Middle frontal gyrus (tissue), 1 donor: ENCODE measurements around the gene BARHL1.

ENCODE experiments used
- DNase-seq: peaks from one replicate; pipeline ENCODE4 v3.0.0-alpha.2; 2015; ENCODE audit warnings: low spot score; ENCODE audit errors: extremely low spot score

BARHL1 gene

DNA sequence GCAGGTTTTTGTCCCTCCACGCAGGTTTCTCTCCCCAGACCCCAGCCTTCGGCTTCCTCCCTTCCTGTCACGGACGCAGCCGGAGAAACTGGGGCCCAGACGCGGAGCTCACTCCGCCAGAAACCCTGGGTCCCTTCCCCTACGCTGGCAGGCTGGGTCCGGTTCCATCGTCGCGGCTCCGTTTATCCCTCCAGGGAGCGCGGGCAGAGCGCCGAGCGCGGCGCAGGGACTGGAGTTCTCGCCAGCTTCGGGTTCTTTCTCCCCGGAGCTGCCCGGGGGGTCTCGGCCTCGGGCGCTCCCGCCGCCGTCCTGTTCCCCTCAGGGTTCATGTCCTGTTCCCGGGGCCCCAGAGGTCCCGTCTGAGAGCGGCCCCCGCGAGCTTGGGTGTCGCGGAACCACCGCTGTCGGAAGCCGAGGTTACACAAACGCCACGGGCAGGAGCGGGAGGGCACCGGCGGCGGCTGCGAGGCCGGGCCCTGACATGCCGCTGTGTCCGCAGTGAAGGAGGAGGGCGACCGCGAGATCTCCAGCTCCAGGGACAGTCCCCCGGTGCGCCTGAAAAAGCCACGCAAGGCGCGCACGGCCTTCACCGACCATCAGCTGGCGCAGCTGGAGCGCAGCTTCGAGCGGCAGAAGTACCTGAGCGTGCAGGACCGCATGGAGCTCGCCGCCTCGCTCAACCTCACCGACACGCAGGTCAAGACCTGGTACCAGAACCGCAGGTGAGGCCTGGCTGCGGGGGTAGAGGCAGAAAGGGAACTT is 4.6 kb downstream of the BARHL1 start:
- DNase-seq, result no peak

DNA sequence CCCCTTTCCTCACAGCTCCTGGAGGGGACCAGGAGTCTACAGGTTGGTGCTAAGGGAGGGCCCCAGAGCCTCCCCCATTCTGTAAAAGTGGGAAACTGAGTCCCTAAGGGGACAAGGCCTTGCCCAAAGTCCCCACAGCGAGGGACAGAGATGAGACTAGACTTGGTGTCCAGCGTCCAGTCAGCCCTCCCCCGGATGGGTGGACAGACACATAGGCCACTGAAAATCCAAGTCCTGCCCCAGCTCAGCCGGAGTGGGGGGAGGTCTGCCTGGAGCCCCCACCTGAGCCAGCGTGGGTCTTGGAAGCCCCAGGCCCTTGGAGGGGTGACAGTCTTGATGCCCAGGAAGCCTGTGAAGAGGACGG is 5.2 kb downstream of the BARHL1 start:
- DNase-seq, result no peak

DNA sequence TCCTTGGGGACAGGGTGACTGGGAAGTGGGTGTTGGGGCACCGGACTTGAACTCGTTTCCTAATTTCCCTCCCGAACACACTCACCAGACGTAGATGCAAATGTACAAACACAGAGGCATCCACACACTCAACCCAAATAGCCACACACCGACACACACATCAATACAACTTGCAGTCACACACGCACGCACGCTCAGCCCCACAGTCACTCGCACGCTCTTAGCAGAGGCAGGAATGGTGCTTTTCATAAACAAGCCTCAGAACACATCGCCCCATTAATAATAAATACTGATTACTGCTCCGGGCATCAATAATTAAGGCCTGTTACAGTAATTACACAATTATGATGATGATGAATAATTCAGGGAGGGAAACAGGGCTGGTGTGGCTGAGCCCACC is 5.7 kb downstream of the BARHL1 start:
- DNase-seq, result no peak

DNA sequence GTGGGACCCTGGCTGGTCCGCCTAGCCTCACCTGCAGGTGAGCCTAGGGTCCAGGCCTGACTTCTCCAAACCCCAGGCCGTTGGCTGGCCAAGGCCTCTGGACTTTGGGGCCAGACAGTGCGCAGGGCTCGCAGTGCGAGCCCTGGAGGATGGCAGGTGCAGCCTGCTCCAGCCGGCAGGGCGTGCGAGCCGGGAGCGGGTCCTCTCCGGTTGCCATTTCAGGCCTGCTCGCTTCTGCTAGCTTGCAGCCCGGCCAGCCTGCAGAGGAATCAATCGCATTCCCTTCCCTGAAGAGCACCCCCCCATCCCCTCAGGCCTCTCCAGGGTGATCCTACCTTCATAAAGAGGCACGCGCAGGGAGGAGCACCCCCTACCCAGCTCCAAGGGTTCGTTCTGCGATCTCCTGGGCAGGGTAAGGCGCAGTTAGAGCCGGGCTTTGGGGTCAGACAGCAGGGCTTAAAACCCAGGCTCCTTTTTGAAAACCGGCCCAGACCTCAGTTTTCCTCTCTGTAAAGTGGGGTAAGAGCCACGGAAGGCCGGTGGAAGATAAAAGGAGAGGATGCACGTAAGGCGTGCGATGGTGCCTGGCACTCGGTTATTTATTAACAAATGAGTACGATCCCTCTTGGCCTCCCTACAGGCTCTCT is 6.2 kb downstream of the BARHL1 start:
- no peak for DNase-seq

DNA sequence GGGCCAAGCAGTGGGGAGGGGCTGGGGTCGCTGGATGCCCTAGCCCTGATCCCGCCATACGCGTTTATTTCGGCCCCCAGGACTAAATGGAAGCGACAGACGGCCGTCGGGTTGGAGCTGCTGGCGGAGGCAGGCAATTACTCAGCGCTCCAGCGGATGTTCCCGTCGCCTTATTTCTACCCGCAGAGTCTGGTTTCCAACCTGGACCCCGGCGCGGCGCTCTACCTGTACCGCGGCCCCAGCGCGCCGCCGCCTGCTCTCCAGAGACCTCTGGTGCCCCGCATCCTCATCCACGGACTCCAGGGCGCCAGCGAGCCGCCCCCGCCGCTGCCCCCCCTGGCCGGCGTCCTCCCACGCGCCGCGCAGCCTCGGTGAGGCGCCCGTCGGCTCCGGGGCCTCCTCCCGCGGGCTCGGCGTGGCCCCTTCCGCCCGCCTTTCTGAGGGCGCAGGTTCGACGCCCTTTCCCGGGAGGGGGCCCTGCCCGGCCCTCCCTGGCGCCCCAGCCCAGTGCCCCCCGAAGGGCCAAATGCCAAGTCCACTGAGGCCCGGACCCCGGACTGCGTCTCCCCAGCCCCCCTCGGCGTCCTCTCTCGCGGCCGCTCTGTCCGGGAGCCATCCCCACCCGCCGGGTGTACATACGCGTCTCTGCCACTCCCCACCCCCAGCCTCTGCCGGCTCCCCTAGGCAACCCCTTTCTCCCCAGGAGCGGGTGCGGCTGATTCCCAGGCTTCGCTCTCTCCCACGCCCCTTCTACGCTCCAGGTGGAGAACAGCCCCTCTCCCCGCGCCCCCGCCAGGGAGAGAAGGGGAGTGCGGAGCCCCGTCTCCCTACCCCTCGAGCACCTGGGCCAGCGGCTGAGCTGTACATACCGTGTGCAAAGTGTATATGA is 7.0 kb downstream of the BARHL1 start:
- no peak for DNase-seq

DNA sequence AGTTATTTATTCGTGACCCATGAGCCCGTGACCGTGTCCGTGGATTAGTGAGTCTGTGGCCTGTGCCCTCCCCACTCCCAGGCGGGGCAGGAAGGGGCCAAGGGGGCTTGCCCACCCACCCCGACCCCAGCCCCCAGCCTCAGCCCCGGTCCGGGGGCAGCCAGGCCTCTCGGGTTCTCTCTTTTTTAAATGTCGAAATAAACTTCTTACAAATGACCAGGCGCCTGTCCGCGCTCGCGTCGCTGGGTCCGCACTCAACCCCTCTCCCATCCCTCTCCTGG is 7.6 kb downstream of the BARHL1 start:
- no peak for DNase-seq

DNA sequence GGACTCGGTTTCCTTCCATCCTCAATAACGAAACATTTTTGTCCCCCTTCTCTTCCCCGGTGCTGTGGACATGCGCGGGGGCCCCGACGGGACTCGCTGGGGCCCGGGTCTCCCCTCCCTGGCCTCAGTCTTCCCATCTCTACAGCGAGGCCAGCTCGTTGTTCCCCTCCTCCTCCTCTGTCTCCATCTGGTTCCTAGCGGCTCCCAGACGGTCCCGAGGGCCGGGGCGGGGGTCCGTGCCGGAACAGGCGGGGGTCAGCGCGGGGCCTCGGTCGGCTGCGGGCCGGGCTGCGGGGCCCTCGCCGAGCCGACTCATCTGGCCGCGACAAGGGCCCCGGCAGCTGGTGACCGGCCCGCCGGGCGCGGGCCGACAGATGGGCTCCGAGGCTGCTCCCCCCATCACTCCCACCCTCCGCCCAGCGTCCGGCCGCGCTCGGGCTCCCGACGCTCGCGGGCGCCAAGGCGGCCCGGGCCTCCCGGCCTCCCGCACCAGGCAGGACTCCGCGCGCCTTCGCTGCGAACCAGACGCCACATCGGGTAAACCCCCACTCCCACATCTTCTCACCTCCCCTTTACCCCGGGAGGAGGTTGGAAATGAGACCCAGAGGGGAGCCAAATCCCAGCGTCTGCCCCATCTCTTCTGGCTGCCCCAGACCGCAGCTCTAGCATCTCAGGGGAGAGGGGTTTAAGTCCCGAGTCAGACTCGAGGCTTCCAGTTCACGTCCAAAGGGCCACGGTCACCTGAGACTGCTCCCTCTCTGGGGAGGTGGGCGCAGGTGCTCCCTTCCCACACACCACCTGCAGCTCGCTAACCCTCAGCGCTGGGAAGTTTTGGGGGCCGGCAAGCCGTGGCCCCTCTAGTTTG is 8.1 kb downstream of the BARHL1 start:
- no peak for DNase-seq

DNA sequence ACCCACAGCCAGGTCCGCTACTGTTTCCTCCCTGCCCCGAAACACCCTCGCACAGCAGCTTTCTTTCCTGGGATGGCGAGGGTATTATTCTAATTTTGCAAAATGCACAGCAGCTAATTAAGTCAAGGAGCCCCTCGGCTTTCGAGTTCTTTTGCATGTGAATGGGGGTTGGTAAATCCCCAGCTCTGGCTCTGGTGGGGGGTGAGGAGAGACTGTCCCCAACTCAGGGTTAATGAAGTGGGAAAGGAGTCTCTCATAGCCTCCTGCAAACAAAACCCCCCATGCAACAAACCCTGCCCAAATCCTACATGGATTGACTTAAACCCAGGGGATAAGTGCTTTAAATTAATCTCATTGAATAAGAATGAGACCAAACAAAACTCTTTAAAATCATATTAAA is 8.8 kb downstream of the BARHL1 start:
- DNase-seq, result no peak

DNA sequence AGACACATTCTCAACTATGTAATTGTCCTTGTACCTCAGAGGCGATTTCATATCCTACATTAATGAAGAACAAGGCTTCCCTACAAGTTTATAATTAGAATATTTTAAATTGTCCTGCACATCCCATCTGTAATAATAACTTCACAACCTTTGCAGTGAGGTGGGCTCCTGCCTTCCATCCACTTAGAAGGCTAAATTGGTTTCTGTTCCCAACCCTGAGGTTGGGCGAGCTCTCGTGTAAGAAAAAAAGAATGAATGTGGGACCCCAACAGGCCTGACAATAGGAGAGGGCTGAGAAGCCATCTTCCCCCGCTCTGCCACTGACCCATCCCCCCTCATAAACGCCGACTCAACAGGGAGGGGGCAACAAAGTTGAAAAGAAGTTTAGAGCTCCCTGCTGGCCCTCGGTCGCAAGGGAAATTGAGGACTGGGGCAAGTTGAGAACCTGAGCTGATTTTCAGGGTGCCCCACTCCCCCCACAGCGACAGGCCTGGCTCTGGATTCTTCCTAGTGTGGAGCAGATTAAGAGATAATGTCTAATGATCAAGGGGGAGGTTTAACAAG is 9.4 kb downstream of the BARHL1 start:
- DNase-seq, result no peak

DNA sequence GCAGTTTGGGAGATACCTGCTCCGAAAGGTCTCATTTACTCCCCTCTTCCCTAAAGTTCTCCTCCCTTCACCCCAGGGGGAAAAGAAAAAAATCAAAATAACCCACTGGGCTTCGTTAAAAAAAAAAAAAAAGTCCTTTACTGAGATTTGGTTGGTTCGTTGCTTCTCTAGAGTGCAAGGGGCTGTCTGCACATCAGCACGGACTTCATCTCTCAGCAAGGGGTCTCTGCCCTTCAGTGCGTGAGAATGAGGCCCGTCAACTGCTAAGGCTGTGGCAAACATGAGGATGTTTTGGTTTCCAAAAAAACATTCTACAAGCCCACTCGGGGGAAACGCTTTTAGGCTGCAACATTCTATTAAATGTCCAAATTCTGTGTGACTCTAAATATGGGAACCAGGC is 10.0 kb downstream of the BARHL1 start:
- no peak for DNase-seq

DNA sequence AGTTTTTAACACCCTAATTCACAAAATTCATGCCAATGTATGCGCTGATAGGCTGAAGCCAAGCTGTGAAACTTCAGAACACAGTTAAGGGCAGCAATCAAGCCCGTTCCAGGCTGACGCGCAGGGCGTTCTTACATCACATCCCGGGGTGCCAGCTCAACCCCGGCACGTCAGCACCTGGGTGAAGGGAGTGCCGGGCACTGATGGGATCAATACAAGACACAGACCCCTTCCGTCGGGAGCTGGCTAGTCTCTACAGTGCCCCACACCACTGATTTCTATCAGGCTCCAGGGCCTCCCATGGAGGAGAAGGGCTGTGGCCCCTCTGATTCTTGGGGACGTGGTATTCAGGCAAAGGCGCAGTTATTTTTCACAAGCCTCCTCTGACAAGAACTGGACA is 12.0 kb downstream of the BARHL1 start:
- no peak for DNase-seq

DNA sequence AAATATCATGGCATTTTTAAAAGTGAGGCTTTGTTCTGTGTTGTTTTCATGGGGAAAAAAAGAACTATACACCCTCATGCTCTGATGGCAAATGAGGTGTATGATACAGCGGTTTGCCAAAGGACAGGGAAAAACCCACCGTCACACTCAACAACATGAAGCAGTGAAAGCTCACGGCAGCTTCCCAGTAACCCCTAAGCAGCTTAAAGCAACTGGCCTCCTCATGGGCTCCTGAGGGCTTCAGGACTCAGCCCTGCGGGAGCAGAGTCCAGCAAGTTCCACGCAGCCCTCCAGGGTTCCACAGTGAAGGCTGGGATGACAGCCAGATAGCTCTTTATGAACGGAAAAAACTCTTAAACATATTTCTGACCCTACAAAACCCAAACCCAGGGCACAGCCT is 12.9 kb downstream of the BARHL1 start:
- DNase-seq, result no peak

DNA sequence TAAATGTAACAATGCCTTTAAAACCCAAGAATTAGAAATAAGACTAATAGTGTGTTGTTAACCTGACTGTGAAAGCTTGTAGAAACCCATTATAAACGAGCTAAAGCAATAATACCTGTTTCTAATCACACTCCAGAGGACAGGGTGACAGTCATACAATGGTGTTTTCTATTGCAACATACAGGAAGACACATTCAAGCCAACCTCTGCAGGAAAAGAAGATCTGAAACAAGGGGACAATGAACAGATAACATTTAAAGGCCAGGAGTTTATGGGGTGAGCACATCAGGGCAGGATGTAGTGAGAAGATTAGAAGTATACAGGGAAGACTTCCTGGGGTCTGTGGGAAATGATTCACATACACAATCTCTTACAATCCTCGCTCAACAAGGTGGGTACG is 13.8 kb downstream of the BARHL1 start:
- DNase-seq, result no peak

DNA sequence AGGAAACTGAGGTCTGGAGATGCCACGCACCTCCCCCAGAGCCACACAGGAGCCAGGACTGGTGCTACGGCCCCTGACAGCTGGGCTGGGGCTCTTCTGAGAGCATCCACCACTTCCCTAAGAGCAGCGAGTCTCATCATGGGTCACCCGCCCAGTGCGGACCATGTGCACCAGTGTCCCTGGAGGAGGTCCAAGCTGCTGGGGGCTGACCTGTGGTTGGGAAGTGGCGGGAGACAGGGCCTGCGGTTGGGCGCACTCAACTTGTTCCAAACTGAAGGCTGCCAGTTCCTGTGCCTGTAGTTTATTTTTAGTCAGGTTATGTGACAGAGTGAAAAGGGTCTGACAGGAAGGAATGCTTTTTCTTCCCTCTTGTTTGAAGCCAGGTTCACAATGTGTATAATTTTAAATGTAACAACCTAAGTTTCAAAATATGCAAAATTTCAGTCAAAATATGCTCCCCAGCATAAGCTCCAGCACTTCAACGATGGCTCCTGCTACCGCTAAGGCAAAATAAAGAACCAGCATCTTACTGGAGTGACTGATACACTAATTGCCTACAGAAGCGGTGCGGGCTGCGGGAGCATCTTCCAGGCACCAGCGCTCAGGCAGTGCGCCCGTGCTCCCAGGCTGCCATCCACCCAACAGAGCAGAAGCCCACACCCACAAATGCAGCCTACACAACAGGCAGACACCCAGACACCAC is 14.8 kb downstream of the BARHL1 start:
- no peak for DNase-seq

DNA sequence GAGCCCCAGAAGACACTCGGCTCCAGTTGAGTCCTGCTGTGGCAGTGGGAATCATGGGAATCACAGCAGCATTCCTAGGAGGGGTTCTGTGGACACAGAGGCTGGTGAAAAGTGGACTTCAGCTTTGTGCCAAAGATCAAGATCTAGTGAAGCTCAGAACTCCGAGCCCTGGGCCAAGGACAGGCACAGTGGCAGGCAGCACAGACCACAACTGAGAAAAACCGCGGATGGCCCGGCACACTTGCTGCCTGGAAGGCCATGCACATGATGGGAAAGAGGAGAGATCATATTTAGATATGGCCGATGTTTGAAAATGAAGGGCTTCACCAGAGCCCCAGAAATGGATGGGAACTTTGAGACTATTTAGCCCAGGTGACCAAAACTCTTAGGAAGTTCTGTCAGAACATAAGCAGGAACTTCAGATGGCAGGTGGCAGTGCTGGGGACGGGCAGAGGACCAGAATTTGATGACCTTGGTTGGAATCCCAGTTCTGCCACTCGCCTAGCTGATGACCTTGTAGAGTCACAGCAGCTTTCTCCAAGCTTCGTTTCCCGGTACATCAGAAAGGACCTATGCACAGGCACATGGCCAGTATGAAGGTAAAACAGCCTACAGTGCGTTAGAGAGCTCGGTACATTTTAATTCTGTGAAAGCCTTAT is 18.0 kb downstream of the BARHL1 start:
- DNase-seq, result no peak

DNA sequence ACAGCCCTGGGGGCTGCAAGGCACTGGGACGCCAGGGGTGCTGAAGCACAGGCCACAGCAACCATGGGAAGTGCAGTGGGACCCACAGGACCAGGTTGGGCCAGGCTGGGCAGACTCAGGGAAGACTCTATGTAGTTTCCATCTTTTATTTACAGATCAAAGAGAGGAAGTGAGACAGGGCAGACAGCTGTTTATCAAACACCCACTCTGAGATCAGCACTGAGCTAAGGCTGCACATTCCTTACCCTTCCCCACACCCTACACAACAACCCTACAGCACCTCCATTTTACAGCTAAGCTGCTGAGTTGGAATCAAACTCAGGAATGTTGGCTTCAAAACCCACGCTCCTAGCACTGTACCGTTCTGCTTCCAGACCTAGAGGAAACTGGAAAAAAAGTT is 19.8 kb downstream of the BARHL1 start:
- no peak for DNase-seq

DNA sequence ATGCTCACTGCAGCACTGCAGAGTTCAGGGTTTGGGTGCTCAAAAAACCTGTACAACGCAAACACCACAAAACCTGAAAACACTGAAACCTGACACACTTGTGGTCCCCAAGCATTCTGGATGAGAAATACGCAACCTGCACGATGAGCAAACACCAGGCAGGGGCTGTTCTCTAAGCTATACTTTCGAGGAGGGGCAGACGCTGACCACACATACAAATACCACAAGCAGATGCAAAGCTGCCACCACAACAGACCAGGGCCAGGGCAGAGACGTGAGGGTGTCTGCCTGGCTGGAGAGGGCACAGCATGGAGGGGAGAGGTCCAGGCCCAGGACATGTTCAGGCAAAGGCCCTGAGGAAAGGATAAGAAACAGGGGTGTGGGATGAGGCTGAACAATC is 23.0 kb downstream of the BARHL1 start:
- DNase-seq, result no peak

DNA sequence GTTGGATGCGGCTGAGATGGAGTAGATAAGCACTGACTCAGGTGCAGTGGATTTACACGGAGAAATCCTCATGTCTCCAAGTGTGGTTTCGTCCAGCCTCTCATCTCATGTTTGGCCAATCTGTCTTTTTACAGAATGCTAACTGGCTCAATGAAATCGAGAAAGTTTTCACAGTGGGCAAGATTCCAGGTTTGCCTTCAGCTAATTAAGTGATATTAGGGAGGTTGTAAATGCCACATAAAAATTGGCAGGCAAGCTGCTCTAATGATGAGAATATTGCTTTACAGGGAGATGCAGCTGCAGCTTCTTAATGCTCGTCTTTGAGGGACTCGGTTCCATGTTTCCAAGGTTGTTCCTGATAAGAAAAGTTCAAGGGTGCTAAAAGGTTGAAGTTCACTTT is 23.7 kb downstream of the BARHL1 start:
- DNase-seq, result no peak

DNA sequence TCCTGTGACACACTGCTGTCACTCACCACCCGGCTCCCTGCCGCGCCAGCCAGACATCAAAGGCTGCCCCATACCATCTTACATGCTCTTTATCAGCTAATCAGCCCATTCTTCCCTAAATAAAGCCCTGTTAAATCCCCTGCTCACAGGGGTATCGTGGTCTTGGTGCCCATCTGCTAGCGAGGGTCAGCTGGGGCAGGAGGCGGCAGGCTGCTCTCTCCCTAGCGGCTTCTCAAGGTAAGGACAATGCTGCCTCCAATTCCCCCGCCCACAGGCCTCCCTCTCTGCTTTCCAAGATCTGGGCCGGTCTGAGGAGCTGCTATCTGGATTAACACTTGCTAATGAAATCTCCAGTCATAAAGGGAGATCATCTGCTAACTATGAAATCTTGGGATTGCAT is 26.8 kb downstream of the BARHL1 start:
- no peak for DNase-seq

DNA sequence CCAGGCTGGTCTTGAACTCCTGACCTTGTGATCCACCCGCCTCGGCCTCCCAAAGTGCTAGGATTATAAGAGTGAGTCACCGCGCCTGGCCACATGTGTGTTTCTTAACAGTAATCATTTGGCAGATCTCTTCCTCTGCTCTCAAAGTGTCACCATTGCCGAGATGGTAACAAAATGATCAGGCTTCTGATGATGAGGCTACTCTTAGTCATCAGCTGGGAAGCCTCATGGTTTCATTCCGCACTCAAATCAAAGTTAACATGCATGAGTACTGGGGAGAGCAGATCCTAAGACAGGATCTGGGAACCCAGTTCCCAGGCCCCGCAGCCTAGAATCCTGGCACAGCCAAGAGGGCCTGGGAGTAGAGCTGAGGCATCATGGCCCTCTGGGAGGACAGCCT is 27.4 kb downstream of the BARHL1 start:
- DNase-seq, result no peak
